RKO (cell line): ENCODE data around the gene UNC5C.

Experiments used
- DNase-seq: peaks from one replicate; pipeline ENCODE4 v3.0.0-alpha.2; 2016; ENCODE audit warnings: low spot score

Gene UNC5C

DNA sequence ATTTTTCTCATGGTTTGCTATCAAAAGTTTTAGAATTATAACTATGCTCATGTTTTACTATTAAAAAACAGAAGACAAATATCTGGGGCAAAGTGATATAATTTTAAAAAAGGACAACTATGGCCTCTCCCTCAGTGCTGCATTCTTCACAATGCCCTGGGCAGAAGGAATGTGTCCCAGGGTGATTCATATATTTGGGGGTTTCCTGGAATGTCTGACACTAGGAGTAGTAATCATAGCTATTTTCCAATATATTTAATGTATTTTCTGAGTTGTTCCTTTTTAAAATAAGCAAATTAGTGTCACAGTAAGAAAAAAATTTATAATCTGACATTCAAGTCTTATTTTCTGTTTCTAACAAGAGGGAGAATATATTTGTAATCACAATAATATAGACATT lies 281.7 kb downstream of the UNC5C start:
- peak; percentile 2 for DNase-seq

DNA sequence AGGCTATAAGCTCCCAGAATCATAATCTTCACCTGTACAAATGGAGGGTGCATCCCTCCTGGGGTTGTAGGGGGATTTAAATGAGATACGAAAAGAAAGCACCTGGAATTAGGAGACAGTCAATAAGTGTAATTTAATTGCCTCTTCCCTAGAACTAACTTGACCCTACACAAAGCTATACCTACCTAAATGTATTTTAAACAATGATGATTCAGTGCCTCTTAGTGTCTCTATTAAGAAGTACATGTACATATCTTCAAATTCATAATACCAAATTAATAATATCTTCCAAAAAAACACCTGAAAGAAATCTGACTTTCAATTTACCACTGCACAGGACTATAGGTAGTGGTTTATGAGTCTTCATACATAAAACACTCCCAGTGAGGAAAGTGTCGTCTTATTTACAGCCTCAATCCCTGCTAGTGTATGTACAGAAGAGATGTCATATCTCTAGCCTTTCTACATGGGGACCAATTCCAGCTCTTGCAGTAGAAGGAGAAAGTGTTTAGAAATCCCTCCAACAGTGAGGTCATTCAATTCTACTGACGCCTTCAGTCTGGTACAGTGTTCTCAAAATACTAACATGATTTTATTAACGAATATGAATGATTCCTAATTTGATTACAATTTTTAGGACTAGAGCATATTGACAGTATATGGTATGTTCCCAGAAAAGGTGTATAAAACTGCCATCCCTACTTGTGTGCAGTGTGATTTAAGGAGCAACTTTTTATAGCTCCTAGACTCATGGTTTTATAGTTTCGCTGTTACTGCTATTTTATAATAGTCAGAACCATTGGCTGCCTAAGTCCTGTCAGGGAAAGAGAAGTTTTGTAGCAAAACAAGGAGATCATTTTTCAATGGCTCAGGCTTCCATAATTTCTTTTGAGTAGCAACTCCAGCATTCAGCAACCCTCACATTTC lies 282.7 kb downstream of the UNC5C start:
- DNase-seq = no peak

DNA sequence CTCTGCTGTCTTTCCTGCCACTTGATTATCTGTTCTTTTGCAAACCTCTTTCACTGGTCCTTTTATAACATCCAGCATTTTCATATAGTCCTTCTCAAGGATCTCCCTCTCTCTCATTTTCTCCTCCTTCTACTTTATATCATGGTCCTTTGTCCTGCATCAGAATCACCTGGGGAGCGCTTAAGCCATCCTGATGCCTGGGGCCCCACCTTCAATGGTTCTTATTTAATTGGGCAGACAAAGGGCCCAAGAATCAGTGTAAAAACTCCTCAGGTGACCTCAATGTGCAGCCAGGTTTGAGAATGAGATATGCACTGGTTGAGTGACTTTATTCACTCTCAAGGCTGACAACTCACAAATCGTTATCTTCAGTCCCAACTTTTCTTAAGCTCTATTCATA lies 283.9 kb downstream of the UNC5C start:
- DNase-seq = no peak

DNA sequence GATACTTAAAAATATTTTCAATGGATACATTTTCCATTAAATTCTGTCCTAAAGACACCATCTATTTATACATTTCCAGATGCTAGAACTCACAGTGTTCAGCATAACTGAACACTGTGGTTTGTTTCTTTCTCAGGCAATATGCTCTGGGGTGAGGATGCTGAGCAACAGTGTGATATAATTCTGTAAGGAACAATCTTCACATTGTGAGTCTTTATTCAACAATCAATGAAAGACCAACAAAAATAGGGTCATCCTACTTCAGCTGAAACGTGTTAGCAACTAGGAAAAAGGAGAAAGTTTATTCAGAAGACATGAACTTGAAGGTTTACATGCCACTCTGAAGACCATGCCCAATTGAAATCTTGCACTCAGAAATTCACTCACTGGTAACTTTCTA lies 284.8 kb downstream of the UNC5C start:
- DNase-seq = no peak

DNA sequence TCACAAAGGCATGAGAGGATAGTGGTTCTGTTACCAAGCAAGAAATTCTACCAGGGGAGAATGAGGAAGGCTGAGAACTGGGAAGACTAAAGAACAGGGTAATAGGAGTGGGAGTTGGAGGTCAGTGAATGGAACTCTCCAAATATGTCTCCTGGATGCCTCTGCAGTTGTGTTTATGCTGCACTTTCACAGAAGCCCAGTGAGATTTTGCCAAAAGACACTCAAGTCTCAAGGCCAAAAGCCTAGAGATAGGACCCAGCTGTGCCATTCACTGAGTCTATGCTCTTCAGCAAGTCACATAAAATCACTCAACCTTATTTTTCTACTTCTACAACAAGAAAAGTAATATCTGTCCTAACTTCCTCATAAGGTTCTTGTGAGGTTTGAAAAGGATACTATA lies 285.4 kb downstream of the UNC5C start:
- no peak for DNase-seq

DNA sequence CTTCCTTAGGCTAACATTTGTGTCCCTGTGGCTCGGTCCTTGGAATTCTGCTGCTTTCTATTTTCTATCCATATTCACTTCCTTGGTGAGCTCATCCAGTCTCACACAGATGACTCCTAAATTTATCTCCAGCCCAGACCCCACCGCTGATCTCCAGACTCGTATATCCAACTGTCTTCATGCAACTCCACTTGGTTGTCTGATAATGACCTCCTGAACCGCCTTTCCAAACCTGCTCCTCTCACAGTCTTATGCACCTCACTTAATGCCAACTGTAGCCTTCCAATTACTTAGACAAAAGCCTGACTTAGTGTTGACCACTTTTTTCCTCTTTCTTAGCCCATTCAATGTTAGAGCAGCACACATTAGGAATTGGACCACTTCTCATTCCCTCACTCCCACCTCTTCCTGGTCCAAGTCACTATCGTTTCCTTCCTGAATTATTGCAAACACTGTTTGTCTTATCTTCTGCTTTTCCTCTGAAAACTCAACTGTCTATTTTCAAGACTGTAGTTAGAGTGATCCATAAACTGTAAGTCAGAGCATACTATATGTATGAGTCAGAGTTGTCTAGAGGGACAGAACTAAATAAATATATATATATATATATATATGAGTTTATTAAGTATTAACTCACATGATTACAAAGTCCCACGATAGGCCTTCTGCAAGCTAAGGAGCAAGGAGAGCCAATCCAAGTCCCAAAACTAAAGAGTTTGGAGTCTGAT lies 292.5 kb downstream of the UNC5C start:
- DNase-seq = no peak

DNA sequence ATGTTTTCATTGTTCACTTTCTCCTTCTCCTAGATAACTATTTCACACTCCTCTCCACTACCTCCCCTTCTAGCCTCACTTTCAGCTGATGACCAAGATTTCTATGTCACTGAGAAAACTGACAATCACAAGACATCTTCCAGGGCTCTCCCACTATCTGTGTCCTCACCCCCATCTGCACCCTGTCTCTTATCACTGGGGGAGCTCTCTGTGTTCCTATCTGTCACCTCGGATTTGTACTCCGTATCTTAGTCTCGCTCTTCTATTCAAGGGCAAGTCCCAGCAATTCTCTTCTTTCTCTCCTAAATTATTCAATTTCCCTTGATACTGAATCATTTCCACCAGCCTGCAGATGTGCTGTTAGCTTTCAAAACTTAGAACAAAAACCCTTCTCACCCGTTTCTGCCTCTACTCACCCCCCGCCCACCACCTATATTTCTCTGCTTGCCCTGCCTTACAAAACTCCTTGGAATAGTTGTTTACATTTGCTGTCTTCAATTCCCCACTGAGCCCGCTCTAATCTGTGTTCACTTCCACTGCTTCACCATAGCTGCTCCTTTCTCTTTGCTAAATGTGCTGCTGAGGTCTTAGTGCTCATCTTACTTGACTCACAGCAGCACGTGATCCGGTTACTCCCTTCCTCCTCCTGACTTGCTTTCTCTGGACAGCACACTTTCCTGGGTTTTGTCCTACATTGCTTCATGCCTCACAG lies 293.2 kb downstream of the UNC5C start:
- DNase-seq = peak; percentile 2

DNA sequence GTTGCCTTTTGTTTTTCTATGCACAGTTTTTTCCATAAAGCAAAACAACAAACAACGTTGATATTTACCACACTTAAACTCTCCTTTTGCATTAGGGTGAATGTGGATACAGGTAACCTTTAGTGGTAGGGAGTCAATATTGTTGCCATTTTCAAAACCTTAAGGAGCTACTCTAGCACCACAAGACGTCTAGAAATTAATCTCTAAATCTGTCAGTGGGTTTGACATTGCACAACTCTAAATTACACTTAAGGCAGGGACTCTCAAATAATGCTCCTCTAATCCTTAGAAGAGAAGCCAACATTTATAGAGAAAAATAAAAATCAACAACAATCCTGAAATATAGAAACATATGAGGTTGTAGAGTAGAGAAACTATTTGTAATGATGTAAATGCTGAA lies 297.2 kb downstream of the UNC5C start:
- DNase-seq = no peak

DNA sequence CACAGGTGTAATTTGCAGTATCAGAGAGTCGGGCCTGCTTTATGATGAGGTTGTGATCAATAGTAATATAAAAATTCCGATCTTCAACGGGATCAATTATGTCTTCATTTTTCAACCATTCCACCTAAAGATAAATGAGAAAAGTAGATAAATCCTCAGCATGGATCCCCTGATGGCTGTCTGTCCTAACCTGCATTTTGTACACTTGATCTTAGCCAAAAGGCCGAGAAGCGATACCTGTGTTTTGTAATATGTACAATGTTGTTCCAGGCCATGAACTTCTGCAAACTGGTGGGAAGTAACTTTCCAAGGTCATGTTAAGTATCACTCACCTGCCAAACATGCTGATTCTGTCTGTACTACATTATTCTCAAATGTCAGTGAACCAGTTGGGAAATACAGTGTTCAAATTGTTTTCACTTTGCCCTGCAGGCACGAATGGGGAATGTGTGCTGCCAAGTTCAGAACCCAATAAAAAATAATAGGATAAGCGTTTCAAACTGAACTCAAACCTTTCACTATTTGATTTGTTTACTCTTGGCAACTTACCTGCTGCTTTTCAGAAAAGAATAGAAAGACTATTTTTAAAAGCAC lies 298.1 kb downstream of the UNC5C start:
- DNase-seq = no peak

DNA sequence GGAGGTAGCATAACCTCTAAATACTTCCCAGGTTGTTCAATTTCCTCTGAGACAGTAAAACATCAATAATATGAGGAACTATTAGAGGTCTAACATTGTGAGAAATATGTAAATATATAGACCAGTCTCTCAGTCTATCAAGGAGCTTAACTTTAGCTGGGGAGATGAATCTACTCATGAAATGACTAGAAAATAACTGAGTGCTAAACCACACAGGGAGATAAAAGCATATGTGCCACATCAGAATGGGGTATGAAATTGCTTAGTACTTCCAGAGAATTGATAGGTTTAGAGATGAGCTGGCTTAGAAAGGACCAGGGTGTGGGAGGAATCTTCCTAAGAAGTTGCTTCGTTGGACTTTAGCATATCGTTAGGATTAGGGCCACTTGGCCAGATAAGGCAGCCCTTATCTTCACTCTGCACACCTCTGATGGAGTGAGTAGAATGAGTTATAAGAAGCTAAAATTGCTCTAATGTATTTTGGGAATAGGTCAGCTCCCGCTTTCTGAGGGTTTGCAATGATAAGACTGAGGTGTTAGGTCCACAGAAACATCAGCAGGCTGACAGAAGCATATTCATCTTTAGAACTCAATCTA lies 299.2 kb downstream of the UNC5C start:
- no peak for DNase-seq

DNA sequence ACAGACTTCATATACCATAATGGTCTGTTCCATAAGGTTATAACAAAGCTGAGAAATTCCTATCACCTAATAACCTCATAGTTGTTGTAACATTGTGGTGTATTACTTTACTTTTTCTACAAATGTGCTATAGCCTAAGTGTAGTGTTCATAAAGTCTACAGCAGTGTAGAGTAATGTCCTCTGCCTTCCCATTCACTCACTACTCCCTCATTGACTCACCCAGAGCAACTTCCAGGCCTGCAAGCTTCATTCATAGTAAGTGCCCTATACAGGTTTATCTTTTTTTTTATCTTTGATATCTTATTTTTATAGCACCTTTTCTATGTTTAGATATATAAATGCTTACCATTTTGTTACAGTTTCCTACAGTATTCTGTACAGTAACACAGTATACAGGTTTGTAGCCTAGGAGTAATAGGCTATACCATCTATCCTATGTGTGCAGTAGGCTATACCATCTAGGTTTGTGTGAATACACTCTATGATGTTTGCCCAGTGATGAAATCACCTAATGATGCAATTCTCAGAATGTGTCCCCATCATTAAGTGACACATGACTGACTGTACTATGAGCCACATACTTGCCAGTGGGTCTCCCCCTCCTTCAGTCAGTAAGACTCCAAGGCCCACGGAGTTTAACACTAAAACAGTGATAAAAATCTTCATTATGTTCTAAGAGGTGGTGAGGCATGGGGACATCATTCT lies 299.9 kb downstream of the UNC5C start:
- DNase-seq = peak; percentile 47

DNA sequence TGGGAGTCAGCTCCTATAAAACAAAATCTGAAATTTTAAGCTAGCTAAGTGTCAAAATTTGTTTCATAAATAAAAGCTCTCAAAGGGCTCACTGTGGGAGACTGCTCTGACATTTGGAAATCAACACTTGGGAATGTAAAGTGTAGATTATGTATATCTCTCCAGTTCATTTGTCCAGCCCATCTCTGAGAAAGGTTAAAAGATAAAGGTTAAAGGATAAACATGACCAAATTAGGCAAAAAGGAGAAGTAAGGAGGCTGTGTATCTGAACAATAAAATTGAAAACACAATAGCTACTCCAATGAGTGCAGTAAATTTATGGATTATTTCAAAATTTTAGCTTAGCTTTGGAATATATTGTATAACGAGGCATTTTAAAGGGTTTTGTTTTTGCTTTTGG lies 304.9 kb downstream of the UNC5C start:
- no peak for DNase-seq

DNA sequence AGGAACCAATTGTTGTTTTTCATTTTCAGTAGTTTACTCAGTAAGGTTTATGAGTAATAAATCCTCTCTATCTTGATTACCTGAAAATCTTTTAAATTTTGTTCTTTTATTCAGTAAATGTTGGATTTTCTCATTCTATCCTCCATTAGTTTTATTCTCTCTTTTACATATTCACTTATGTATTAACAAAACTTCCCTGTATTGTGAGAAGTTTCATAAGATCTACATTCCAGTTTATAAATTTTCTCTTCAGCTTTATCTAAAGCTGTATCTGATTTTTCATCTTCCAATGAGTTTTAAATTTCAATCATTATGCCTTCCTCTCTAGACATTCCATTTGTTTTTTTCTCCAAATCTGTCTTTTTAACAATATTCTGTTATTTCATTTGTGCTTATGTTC lies 310.2 kb downstream of the UNC5C start:
- no peak for DNase-seq

DNA sequence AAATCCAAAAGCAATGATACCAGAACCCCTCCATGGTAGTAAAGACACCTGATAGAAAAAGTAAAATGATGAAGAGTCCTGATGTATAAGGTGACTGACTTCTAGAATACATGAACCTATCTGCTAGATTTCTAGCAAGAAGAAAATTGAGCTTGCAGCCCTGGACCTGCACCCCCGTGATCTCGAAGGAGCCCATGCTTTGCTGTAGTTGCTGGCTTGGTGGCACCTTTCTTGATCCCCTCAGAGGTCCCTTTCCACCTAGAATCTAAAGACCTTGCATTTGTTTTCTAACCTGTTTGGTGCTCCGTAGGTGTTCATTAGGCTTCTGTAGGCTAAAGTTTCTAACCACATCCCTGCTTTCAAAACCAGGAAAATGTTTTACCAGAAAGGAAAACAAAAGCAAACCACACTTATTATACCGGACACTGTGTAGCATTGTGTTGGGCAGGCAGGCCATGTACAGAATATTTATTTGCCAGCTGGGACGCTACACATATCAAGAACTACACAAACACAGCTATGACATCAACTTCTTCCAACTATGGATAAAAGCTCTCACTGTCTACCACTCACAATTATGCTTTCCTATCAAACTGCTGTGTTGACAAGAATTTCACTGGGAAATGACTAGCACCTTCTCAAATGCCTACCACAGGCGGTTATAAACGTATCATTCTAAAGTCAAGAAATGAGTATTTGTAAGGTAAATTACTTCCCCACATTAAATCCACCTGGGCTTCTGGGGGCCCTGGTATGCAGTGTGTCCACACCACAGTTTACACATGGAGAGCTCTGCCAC lies 316.2 kb downstream of the UNC5C start:
- DNase-seq = no peak

DNA sequence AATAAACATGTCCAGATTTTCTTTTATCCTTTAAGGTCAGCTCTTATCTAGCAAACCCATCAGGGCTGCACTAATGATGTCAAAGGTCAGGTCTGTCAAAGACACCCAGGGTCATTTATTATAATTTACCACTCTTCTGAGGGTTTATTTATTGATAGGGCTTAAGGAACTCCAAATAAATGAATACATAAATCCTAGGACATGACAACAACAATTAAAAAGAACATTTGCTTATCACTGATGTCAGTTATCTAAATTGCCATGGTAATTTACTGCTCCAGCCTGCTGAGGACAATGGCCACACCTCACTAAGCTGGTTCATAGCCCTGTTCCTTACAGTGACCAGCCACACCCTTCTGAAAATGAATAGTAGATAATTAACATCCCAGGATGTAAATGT lies 317.1 kb downstream of the UNC5C start:
- no peak for DNase-seq

DNA sequence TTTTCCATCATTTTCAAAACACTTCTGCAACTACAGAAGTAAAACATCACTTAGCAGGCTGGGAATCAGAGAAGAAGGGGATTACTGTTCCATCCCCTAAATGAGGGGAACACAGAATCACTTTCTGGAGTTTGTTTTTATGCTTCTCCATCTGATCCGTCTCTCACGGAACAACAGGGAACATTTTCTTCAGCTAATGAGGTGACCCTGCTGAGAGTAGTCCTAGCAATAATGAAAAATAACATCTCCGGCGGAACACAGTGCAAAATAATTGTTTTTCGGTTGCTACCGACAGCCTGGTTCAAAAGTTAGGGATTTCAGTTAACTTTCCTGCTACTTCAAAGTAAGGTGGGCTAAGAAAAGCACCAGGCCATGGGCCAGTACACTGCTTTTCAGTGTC lies 322.9 kb downstream of the UNC5C start:
- no peak for DNase-seq

DNA sequence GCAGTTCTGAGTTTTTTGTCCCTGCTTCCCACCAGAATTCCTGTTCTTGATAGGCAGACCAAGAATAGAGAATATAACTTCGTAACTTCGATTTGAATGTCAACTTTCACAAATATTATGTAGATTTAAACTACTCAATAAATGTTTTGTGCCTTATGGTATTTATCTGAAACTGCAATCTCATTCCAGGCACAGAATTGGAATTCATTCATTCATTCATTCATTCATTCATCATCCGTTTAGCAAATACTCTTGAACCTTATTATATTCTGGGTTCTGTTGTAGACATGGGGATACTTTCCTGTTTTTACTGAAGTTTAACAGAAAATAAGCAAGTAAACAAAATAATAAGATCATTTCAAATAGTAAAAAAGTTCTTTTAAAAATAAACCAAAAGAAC lies 324.4 kb downstream of the UNC5C start:
- DNase-seq = no peak

DNA sequence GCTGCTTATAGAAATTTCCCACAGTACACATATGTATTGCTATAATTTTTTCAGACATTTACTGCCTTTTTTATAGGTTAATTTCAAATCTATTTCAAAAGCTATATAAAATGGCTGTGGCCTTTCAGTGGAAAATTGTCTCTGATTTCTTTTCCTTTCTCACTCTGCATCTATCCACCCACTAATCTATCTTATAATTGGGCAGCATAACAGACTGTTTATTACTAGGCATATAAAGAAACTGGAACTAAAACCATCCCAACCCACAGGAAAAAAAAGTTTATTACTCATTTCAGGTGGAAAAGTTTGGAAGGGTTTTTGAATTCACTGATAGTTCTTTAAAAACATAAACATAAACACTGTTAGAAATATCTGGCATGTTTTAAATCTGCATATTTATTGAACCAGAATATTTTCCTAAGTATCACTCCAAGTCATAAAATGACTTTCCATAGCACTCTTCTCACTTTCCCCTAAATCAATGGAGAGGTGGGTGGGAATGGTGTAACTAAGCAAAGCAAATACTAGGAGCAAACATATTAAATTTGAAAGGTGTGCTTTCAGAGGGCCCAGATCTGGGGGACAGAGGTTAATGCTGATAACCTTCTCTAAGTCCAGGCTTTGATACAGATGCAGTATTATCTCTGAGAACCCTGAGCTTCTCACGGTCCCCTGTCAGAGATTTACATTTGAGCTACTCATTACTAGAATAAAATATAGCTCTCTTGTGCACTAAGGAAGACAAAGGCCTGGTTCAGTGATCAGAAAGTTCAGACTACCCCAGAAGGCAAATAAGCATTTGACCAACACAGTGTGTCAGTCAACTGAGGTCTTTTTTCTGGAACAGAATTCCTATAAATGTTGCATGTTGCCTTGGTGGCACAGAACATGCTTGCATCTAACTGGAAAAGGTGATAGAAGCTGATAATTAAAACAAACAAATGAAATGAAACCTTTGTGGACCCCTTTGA lies 328.3 kb downstream of the UNC5C start:
- no peak for DNase-seq

DNA sequence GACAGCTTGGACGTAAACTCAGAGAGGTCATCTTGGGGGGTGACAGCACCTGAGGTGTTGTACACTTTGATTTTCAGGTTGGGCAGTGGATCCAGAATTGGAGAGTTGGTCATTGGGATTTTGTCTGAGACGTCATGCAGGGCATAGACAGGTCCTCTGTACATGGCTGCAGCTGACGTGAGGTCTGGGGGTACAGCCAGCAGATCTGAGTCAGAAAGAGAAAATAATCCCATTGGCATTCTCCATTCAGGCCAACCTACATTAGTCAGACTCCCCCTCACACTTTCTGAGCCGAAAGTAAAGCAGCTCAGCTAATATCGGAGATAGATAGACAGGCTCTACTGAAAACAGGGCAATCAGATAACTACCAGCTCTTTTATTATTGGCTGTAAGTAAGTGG lies 329.7 kb downstream of the UNC5C start:
- peak; percentile 46 for DNase-seq
